Kidney epithelial cell (primary cell): ENCODE results near the gene GSKIP. TPM values are rescaled to one million over a fixed set of nuclear protein-coding genes. Genes with fewer than 3 reads are reported as not detected.
"Not testable (repeated sequence)": the region's sequence is repeated elsewhere in the genome, so short reads cannot be mapped to it uniquely, and the experiment has no call there.

ENCODE experiments used
- DNase-seq: peaks from one replicate; pipeline ENCODE4 v3.0.0-alpha.2; 2010; ENCODE audit warnings: low read depth
- H3K27me3 ChIP-seq: 2 replicates; pipeline ENCODE4 v1.6.0; 2011; ENCODE audit warnings: low read length; ENCODE audit not compliant: control insufficient read depth, insufficient read depth
- H3K36me3 ChIP-seq: 2 replicates; pipeline ENCODE4 v1.5.1; 2011; ENCODE audit warnings: low read length; ENCODE audit not compliant: control insufficient read depth, insufficient read depth
- H3K4me3 ChIP-seq: 2 replicates; pipeline ENCODE4 v1.5.1; 2011; ENCODE audit warnings: low read depth, mild to moderate bottlenecking, control low read depth, low read length
- CTCF ChIP-seq: IDR thresholded peaks from 2 replicates; pipeline ENCODE4 v1.5.1; 2011; ENCODE audit warnings: mild to moderate bottlenecking, moderate library complexity, low read length, control low read depth, inconsistent platforms; ENCODE audit not compliant: insufficient read depth, poor library complexity, severe bottlenecking
- total RNA-seq: library from RNA; depleted of rRNA; stranded (reverse); fragments of >200 nt; gene quantifications from 2 replicates; pipeline ENCODE4 v1.2.3, GENCODE V29; 2015

Gene GSKIP
- total RNA-seq, 1 donor from 2014 or later = 42.8 TPM

DNA sequence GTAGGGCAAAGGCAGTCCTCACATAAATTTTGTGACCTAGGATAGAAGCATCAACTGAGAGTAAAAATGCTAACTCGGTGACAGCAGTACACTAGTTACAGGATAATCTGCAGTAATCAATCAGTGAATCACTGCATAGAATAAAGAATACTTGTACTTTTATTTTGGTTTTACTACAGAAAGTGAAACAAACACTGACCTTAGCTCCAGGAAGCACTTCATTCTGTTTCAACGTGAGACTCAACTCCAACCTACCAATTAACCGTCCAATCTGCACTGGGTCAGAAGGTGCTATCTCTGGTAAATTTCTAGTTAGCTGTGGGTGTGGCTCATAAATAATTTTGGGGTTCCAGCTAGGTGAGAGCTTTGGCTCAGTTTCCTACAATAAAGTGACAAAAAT lies 22.0 kb upstream of the GSKIP start:
- TF ChIP-seq CTCF = no peak
- no peak overlapping the region for H3K4me3 ChIP-seq
- H3K27me3 ChIP-seq = no peaks in the 10 kb centered on the region
- no peaks in the 10 kb centered on the region for H3K36me3 ChIP-seq
- DNase-seq = no peak

- TF ChIP-seq CTCF = no peak
- Histone ChIP-seq H3K4me3 (no peak overlapping the region), H3K36me3 (no peaks in the 10 kb centered on the region), H3K27me3 (no peaks in the 10 kb centered on the region)
- no peak for DNase-seq
Measured at GRCh38 chr14:96345669-96346068, 17.7 kb upstream of the GSKIP start.

DNA sequence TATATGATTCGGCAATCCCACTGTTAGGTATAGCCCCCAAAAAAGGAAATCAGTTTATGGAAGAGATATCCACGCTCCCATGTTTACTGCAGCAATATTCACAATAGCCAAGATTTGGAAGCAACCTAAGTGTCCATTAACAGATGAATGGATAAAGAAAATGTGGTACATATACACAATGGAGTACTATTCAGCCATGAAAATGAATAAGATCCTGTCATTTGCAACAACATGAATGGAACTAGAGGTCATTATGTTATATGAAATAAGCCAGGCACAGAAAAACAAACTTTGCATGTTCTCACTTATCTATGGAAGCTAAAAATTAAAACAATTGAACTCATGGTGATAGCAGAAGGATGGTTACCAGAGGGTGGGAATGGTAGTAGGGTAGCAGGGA lies 15.4 kb upstream of the GSKIP start:
- H3K27me3 ChIP-seq, H3K4me3 ChIP-seq, DNase-seq, H3K36me3 ChIP-seq: not testable (repeated sequence)

DNA sequence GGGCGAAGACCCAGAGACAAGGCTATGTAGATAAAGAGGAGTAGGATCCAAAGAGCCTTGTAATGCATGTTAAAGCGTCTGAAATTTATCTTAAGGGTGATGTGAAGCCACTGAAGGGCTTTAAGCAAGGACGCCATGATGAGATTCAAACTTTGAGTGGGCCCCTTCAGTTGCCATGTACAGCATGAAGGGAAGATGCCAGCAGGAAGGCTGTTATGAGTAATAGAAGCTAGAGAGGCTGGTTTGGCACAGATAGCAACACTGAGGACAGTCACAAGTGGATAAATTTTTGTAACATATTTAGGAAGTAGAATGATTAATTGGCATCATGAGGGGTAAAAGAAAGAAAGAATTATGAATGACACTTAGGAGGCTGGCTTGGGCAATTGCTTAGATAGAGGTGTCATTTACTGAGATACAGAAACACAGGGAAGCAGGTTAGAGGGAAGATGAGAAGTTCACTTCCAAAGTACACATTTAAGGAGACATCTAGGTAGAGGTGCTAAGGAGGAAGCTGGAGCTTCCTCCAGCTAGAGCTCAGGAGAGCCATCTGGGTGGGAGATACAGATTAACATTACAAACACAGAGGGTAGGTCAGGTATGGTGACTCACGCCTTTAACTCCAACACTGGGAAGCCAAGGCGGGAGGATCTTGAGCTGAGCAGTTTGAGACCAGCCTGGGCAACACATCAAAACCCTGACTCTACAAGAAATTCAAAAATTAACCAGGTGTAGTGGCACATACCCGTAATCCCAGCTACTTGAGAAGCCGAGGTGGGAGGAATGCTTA lies 13.8 kb upstream of the GSKIP start:
- no peak for DNase-seq
- TF ChIP-seq CTCF = no peak
- Histone ChIP-seq H3K27me3 (no peaks in the 10 kb centered on the region), H3K36me3 (no peaks in the 10 kb centered on the region), H3K4me3 (no peak overlapping the region)

GRCh38 chr14:96351986-96352385 lies 11.3 kb upstream of the GSKIP start:
- TF ChIP-seq CTCF = no peak
- no peak for DNase-seq
- Histone ChIP-seq H3K27me3 (no peaks in the 10 kb centered on the region), H3K36me3 (no peaks in the 10 kb centered on the region), H3K4me3 (no peak overlapping the region)

DNA sequence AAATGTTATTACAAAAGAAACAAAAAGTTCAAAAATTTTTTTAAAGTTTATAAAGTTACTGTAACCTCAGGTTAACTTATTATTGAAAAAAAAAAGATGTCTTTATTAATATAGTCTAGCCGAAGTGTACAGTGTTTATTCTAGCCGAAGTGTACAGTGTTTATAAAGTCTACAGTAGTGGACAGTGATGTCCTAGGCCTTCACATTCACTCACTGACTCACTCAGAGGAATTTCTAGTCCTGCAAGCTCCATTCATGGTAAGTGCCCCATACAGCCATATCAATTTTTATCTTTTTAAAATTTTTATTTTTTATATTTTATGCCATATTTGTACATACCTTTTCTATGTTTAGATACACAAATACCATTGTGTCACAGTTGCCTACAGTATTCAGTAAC lies 10.6 kb upstream of the GSKIP start:
- no peak for DNase-seq
- Histone ChIP-seq H3K36me3 (no peaks in the 10 kb centered on the region), H3K27me3 (no peaks in the 10 kb centered on the region), H3K4me3 (no peak overlapping the region)
- no peak for TF ChIP-seq CTCF
